Measurements from ENCODE around the gene TMEM126B. TPM values are rescaled to one million over a fixed set of nuclear protein-coding genes. Genes with fewer than 3 reads are reported as not detected.

TMEM126B gene
- total and polyA plus RNA-seq, 2 of the 13 experiments (the other 11 are each of a cell fraction or from before 2014, with no cell fraction given): 33.6 to 54.8 TPM

- DNase-seq (ENCODE audit: low spot score) (peak; percentile 85), FAIRE-seq (peak; percentile 75), ATAC-seq (peak; percentile 94)
- under 1% methylated on average over 48 of the region's 67 CpGs for WGBS (ENCODE audit: low lambda C conversion rate)
- H3K4me2 ChIP-seq (ENCODE audit: low read depth, low read length): peak within 1 kb of the TSS; percentile 88
- peak within 1 kb of the TSS; percentile 72 to 95 (median 86) for H3K4me3 ChIP-seq (replicated peaks in 1 of 3; ENCODE audit: insufficient read depth in 1 of 3, low read depth in 2 of 3, low read length in 3 of 3)
- TSS peak; percentile 48 for BruUV-seq (replicated peaks)
- peak within 1 kb of the TSS; percentile 98 for H3K27ac ChIP-seq (ENCODE audit: extremely low read length, insufficient read depth, low read length)
- no peaks in the 10 kb centered on the region; a peak in 1 of 5 replicates for H3K27me3 ChIP-seq (ENCODE audit: control insufficient read depth in 1 of 2, insufficient read depth in 2 of 2, low read length in 2 of 2)
- peaks cover 29% of the 10 kb centered on the region for H4K20me1 ChIP-seq (ENCODE audit: insufficient read depth, low read length)
- CTCF ChIA-PET (ENCODE audit: low intra/inter-chr PET ratio, low total read pairs): no interaction called here
- H3K4me1 ChIP-seq (ENCODE audit: insufficient read depth, low read length): peaks cover 40% of the 10 kb centered on the region
- H2AFZ ChIP-seq (ENCODE audit: low read length): peak within 1 kb of the TSS; percentile 94
- in situ Hi-C loops (cut with HindIII; ENCODE audit: extremely low pct_ligation_motif_present, low pct_unique_long_range_greater_than_20kb): no loop called here
- H3K9ac ChIP-seq (ENCODE audit: insufficient read depth, low read depth, low read length): peak within 1 kb of the TSS; percentile 98
- no peaks in the 10 kb centered on the region for H3K36me3 ChIP-seq (replicated peaks in 1 of 2; ENCODE audit: control insufficient read depth in 1 of 2, insufficient read depth in 2 of 2, low read length in 2 of 2)
- intact Hi-C loops (cut with micrococcal nuclease; ENCODE audit: unreplicated experiment): loop anchor here (1.0 to 2.0 kb wide), 3 partner anchors 16 to 70 kb away; partner anchors contain the start of gene TMEM126B
- peaks cover 46% of the 10 kb centered on the region for H3K79me2 ChIP-seq (ENCODE audit: insufficient read depth, low read length)
- POLR2A ChIA-PET: interaction anchor here (0.8 to 10.0 kb wide), 9 partner anchors 10 to 38 kb away, joined by 3 to 112 read pairs (median 4); partner anchors contain the start of genes DLG2, TMEM126A and TMEM126B
- H3K9me3 ChIP-seq (ENCODE audit: low read length): no peaks in the 10 kb centered on the region
- TF ChIP-seq SNRNP70 (IDR thresholded peaks at IDR 0.05; ENCODE audit: low read depth, low read length) (no peak), POLR2AphosphoS2 (IDR thresholded peaks at IDR 0.05; ENCODE audit: low read depth, low read length) (no peak), FOXC1 (CRISPR knock-in tag; IDR thresholded peaks at IDR 0.05; ENCODE audit: borderline replicate concordance) (0 out of 2 replicates have a peak, but pooled peaks have one; percentile 46), BATF2 (CRISPR knock-in tag; IDR thresholded peaks at IDR 0.05) (no peak), ZNF788 (CRISPR knock-in tag; IDR thresholded peaks at IDR 0.05; ENCODE audit: borderline replicate concordance) (peak; percentile 13; the same call in 1 of the 2 replicates), ZIK1 (CRISPR knock-in tag; IDR thresholded peaks at IDR 0.05; ENCODE audit: borderline replicate concordance, low read depth) (no peak), BRF2 (CRISPR knock-in tag; IDR thresholded peaks at IDR 0.05) (peak; percentile 62; the same call in 1 of the 2 replicates), ZBTB38 (CRISPR knock-in tag; IDR thresholded peaks at IDR 0.05) (peak; percentile 56; the same call in 1 of the 2 replicates), STAT6 (CRISPR knock-in tag; IDR thresholded peaks at IDR 0.05; ENCODE audit: borderline replicate concordance) (no peak), CBFB (CRISPR knock-in tag; IDR thresholded peaks at IDR 0.05) (0 out of 2 replicates have a peak, but pooled peaks have one; percentile 53), PHF20 (CRISPR knock-in tag; IDR thresholded peaks at IDR 0.05) (peak; percentile 74), ZNF580 (CRISPR knock-in tag; IDR thresholded peaks at IDR 0.05; ENCODE audit: borderline replicate concordance, low read depth) (peak; percentile 65; the same call in 1 of the 2 replicates), ZMAT5 (CRISPR knock-in tag; IDR thresholded peaks at IDR 0.05; ENCODE audit: borderline replicate concordance, low read depth) (no peak), SMARCE1 (IDR thresholded peaks at IDR 0.05; ENCODE audit: borderline replicate concordance) (no peak), SP5 (CRISPR knock-in tag; IDR thresholded peaks at IDR 0.05; ENCODE audit: borderline replicate concordance, low read depth) (no peak; the same call in 1 of the 2 replicates), ZNF3 (CRISPR knock-in tag; IDR thresholded peaks at IDR 0.05) (no peak), ZNF816 (CRISPR knock-in tag; IDR thresholded peaks at IDR 0.05; ENCODE audit: borderline replicate concordance) (peak; percentile 88), SRY (CRISPR knock-in tag; IDR thresholded peaks at IDR 0.05) (peak; percentile 80; the same call in 1 of the 2 replicates)
Observed at GRCh38 chr11:85664615-85665481, 36.5 kb downstream of the TMEM126B start, which contains the start of gene CREBZF. TSS of gene CREBZF (minus strand) at chr11:85665129. CDS start at chr11:85664875, 254 bp downstream.
